SK-N-SH (cell line): ENCODE data around the gene SLC7A8. TPM values are rescaled to one million over a fixed set of nuclear protein-coding genes. Genes with fewer than 3 reads are reported as not detected.

Experiments used
- CTCF ChIA-PET: fragments of 300-600, 350-600 bp; formaldehyde crosslinking; extraction: SDS; loops from one replicate; lab custom pipeline; 2021; lab: Yijun Ruan, JAX
- POLR2A ChIA-PET: fragments of 350-600 bp; sonication (Branson Sonifier 250); formaldehyde crosslinking; extraction: SDS; loops from one replicate; lab custom pipeline; 2020; ENCODE audit warnings: antibody characterized with exemption, inconsistent platforms; lab: Yijun Ruan, JAX
- DNase-seq: peaks from one replicate; pipeline ENCODE4 v3.0.0; 2012
- H2AFZ ChIP-seq: fragments of 200-600 bp; sonication (generic); 2 replicates; pipeline ENCODE4 v1.8.1; 2016; ENCODE audit warnings: antibody characterized with exemption, mild to moderate bottlenecking, low read depth
- H3F3A ChIP-seq: fragments of 200-600 bp; sonication (generic); replicated peaks from 2 replicates; pipeline ENCODE3; 2016; ENCODE audit warnings: antibody characterized with exemption, mild to moderate bottlenecking; ENCODE audit not compliant: insufficient read depth
- H3K27ac ChIP-seq, 2 experiments: fragments of 200-500 bp in 1 of 2; fragments of 200-600 bp in 1 of 2; sonication (Bioruptor generic) in 1 of 2; sonication (generic), shearing (Covaris generic) in 1 of 2; 2 replicates each; pipeline versions ENCODE4 v1.5.1 to v1.6.1; 2014 to 2016; ENCODE audit warnings: low read depth in 2 of 2, inconsistent platforms in 1 of 2, low read length in 1 of 2, mild to moderate bottlenecking in 1 of 2, mixed read lengths in 1 of 2
- H3K27me3 ChIP-seq: fragments of 200-600 bp; sonication (generic), shearing (Covaris generic); 2 replicates; pipeline ENCODE4 v1.6.1; 2016; ENCODE audit warnings: mixed run types; ENCODE audit not compliant: insufficient read depth
- H3K36me3 ChIP-seq, 2 experiments: fragments of 200-500 bp in 1 of 2; fragments of 200-600 bp in 1 of 2; sonication (Bioruptor generic) in 1 of 2; sonication (generic) in 1 of 2; replicated peaks in 1 of 2; 2 replicates each; pipeline versions ENCODE3 to v1.5.1; 2014 to 2016; ENCODE audit warnings: low read length in 1 of 2, mild to moderate bottlenecking in 1 of 2; ENCODE audit not compliant: insufficient read depth in 2 of 2, control insufficient read depth in 1 of 2
- H3K4me1 ChIP-seq, 2 experiments: fragments of 200-500 bp in 1 of 2; fragments of 200-600 bp in 1 of 2; sonication (Bioruptor generic) in 1 of 2; sonication (generic), shearing (Covaris generic) in 1 of 2; 2 replicates each; pipeline versions ENCODE4 v1.5.1 to v1.6.1; 2014 to 2016; ENCODE audit warnings: low read depth in 1 of 2, low read length in 1 of 2, mixed run types in 1 of 2; ENCODE audit not compliant: insufficient read depth in 2 of 2, control insufficient read depth in 1 of 2
- H3K4me2 ChIP-seq: fragments of 200-600 bp; sonication (generic), shearing (Covaris generic); 2 replicates; pipeline ENCODE4 v1.6.1; 2017; ENCODE audit warnings: mixed run types
- H3K4me3 ChIP-seq, 2 experiments: fragments of 200-500 bp in 1 of 2; fragments of 200-600 bp in 1 of 2; sonication (Bioruptor generic) in 1 of 2; sonication (generic), shearing (Covaris generic) in 1 of 2; 2 replicates each; pipeline versions ENCODE4 v1.5.1 to v1.8.1; 2014 to 2016; ENCODE audit warnings: low read depth in 2 of 2, inconsistent platforms in 1 of 2, low read length in 1 of 2, mild to moderate bottlenecking in 1 of 2, mixed read lengths in 1 of 2, moderate library complexity in 1 of 2
- H3K79me2 ChIP-seq: fragments of 200-600 bp; sonication (generic); 2 replicates; pipeline ENCODE4 v1.8.1; 2017; ENCODE audit warnings: mild to moderate bottlenecking; ENCODE audit not compliant: insufficient read depth
- H3K9ac ChIP-seq: fragments of 200-600 bp; sonication (generic); 2 replicates; pipeline ENCODE4 v1.6.1; 2017; ENCODE audit warnings: mixed run types
- H3K9me2 ChIP-seq: fragments of 200-600 bp; sonication (generic); 2 replicates; pipeline ENCODE4 v1.6.1; 2017; ENCODE audit warnings: mixed run types
- H3K9me3 ChIP-seq: fragments of 200-600 bp; sonication (generic); 2 replicates; pipeline ENCODE4 v1.6.1; 2017; ENCODE audit warnings: mixed run types, mild to moderate bottlenecking, moderate library complexity
- H4K20me1 ChIP-seq: fragments of 200-600 bp; sonication (generic); 2 replicates; pipeline ENCODE4 v1.6.1; 2017; ENCODE audit warnings: mild to moderate bottlenecking, mixed run types; ENCODE audit not compliant: insufficient read depth
- CTCF ChIP-seq: fragments of 200-600 bp; sonication (generic); IDR thresholded peaks from 2 replicates; pipeline ENCODE4 v1.6.1; 2017; ENCODE audit warnings: antibody characterized with exemption, mild to moderate bottlenecking, moderate library complexity
- FOSL2 ChIP-seq: IDR thresholded peaks from 2 replicates; pipeline ENCODE4 v1.4.0; 2012; ENCODE audit warnings: low read depth, mild to moderate bottlenecking, moderate library complexity, borderline replicate concordance
- FOXJ3 ChIP-seq: sonication (generic); formaldehyde crosslinking; IDR thresholded peaks from 2 replicates; pipeline ENCODE4 v1.5.1; 2020; ENCODE audit warnings: mild to moderate bottlenecking, missing genetic modification reagents
- GATA2 ChIP-seq: sonication (generic); formaldehyde crosslinking; IDR thresholded peaks from 2 replicates; pipeline ENCODE4 v1.5.0; 2020; ENCODE audit warnings: mild to moderate bottlenecking, missing genetic modification reagents
- IRF3 ChIP-seq: fragments of 150-350 bp; IDR thresholded peaks from 2 replicates; pipeline ENCODE4 v1.6.1; 2016; ENCODE audit warnings: mild to moderate bottlenecking, low read depth, low read length
- MAX ChIP-seq: IDR thresholded peaks from 2 replicates; pipeline ENCODE4 v1.4.0; 2012; ENCODE audit warnings: low read depth
- NFIC ChIP-seq: IDR thresholded peaks from 2 replicates; pipeline ENCODE4 v1.4.0; 2012; ENCODE audit warnings: borderline replicate concordance
- POLR2AphosphoS5 ChIP-seq: IDR thresholded peaks from 2 replicates; pipeline ENCODE4 v1.6.1; 2012; ENCODE audit warnings: low read depth, low read length
- RCOR1 ChIP-seq: fragments of 150-350 bp; IDR thresholded peaks from 2 replicates; pipeline ENCODE4 v1.6.1; 2017; ENCODE audit warnings: antibody characterized with exemption, low read length
- RXRA ChIP-seq: IDR thresholded peaks from 2 replicates; pipeline ENCODE4 v1.4.0; 2012; ENCODE audit warnings: low read depth, mild to moderate bottlenecking, borderline replicate concordance
- SMC3 ChIP-seq: IDR thresholded peaks from 2 replicates; pipeline ENCODE4 v1.6.1; 2012; ENCODE audit warnings: low read depth, low read length, improper control_type of control experiment
- TAF1 ChIP-seq: IDR thresholded peaks from 2 replicates; pipeline ENCODE4 v1.6.1; 2012; ENCODE audit warnings: low read depth, mild to moderate bottlenecking, low read length, moderate library complexity, borderline replicate concordance
- USF1 ChIP-seq: IDR thresholded peaks from 2 replicates; pipeline ENCODE4 v1.4.0; 2012; ENCODE audit warnings: low read depth, borderline replicate concordance
- YY1 ChIP-seq: IDR thresholded peaks from 2 replicates; pipeline ENCODE4 v1.4.0; 2012; ENCODE audit warnings: low read depth, mild to moderate bottlenecking
- WGBS: methylation state at CpG from one replicate; pipeline ENCODE4 v1.1.6; 2017; ENCODE audit warnings: low lambda C conversion rate; 5-methylcytosine and 5-hydroxymethylcytosine counted together
- polyA plus RNA-seq, 3 experiments: library from polyadenylated mRNA; depleted of rRNA; stranded (reverse); fragments of >200 nt; gene quantifications; 2 replicates each; pipeline ENCODE4 v1.2.3, GENCODE V29; 2012

Gene SLC7A8
- polyA plus RNA-seq, 1 of the 3 experiments (the other 2 are of a cell fraction) = 1.4 TPM

DNA sequence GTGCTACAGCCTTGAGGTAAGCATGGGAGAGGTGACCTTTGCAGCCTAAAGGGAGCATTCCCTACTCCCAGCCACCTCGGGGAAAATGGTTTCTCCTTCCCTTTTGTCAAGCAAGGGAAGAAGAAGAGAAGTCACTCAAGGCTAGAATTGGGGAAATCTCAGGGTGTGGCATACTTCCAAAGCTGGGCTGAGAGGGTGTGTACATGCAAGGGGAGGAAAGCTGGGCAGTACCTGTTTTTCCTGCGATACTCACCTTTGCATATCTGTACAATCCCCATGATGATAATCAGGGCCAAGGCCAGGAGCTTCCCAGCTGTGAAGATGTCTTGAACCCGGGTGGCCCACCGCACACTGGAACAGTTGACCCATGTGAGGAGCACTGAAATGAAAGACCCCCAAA is 40.6 kb downstream of the SLC7A8 start:
- TF ChIP-seq NFIC (no peak), USF1 (no peak), RXRA (no peak), TAF1 (no peak), CTCF (no peak), YY1 (no peak), IRF3 (no peak), GATA2 (CRISPR knock-in tag) (no peak), MAX (no peak), POLR2AphosphoS5 (no peak), SMC3 (no peak), RCOR1 (no peak), FOXJ3 (CRISPR knock-in tag) (no peak), FOSL2 (no peak)
- 36% methylated on average over 4 of the region's 4 CpGs for WGBS
- no peak overlapping the region for H3K9ac ChIP-seq

More for the DNA sequence above, 40.6 kb downstream of the SLC7A8 start:
- H3K9me2 ChIP-seq = no peaks in the 10 kb centered on the region
- H3K27ac ChIP-seq = no peak overlapping the region
- no peak overlapping the region for H2AFZ ChIP-seq
- H3K4me2 ChIP-seq = no peak overlapping the region
- POLR2A ChIA-PET = no interaction called here
- no peaks in the 10 kb centered on the region; a peak in 1 of 4 replicates for H3K4me1 ChIP-seq
- no peaks in the 10 kb centered on the region for H3K9me3 ChIP-seq
- no peak for DNase-seq
- no peak overlapping the region for H3K4me3 ChIP-seq
- H4K20me1 ChIP-seq = no peaks in the 10 kb centered on the region
- CTCF ChIA-PET = interaction anchor here (0.7 to 3.2 kb wide), 2 partner anchors 22 to 122 kb away, joined by 3 to 28 read pairs; no protein-coding TSS in a partner anchor
- no peaks in the 10 kb centered on the region for H3K36me3 ChIP-seq
- no peaks in the 10 kb centered on the region; the same call in 1 of the 2 replicates for H3K27me3 ChIP-seq
- no peaks in the 10 kb centered on the region for H3F3A ChIP-seq
- no peaks in the 10 kb centered on the region for H3K79me2 ChIP-seq
